NT2/D1 (cell line): ENCODE data around the gene ZNF771.

ENCODE experiments used
- SUZ12 ChIP-seq: IDR thresholded peaks from 2 replicates; pipeline ENCODE4 v1.6.1; 2011; ENCODE audit not compliant: insufficient read length, insufficient read depth; ENCODE audit errors: extremely low read depth
- YY1 ChIP-seq: IDR thresholded peaks from 2 replicates; pipeline ENCODE4 v1.6.1; 2011; ENCODE audit not compliant: insufficient read length, insufficient read depth
- ZNF274 ChIP-seq: IDR thresholded peaks from 2 replicates; pipeline ENCODE4 v1.6.1; 2011; ENCODE audit warnings: mild to moderate bottlenecking, low read depth, low read length

DNA sequence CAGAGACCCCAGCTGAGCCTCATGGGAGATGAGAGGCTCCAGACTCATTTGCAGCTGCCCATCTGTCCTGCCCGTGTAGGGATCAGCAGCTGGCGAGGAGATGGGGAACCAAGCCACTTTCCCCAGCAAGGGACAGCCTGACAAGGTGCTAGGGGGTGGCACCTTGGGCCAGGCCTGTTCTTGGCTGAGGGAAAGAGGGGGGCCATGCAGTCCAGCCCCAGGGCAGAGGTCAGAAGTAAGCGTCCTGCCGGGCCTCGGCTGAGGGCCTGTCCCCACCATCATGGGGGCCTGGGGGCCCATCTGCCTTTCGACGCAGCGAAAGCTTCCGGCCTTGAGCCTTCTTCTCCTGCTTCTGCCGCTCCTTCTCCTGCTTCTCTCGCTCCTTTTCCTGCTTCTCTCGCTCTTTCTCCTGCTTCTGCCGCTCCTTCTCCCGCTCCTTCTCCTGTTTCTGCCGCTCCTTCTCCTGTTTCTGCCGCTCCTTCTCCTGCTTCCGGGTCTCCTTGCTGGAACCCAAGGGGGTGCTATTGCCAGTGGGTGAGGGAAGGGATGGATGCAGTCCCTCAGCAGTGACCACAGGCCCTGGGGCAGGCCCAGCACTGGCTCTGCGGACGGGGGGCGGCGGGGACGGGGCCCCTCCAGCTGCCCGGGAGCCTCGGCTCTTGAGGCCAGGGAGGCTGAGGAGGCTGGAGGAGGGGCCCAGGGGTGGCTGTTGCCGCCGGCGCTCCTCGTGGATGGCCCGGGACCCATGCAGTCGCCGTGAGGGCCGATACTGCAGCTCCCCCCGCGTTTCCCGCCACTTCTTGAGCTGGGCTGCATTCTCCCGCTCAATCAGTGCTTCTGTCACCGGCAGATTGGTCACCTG lies 49.5 kb upstream of the ZNF771 start:
- TF ChIP-seq ZNF274 (no peak), YY1 (no peak), SUZ12 (no peak)
